ENCODE measurements around the gene MARK4. TPM values are rescaled to one million over a fixed set of nuclear protein-coding genes. Genes with fewer than 3 reads are reported as not detected.
"Not testable (repeated sequence)": the region's sequence is repeated elsewhere in the genome, so short reads cannot be mapped to it uniquely, and the experiment has no call there.

Gene MARK4
- total RNA-seq, 2 donors from 2014 or later = 28.9 to 36.4 TPM

GRCh38 chr19:45306518-45307027 lies 55.5 kb downstream of the MARK4 start:
- Mint-ChIP-seq H3K27me3 (peaks cover 4% of the 10 kb centered on the region), H3K27ac (no peak overlapping the region), H3K4me3 (no peak overlapping the region), H3K4me1 (peaks cover 6% of the 10 kb centered on the region), H3K36me3 (ENCODE audit: low read depth) (no peaks in the 10 kb centered on the region)
- H3K9me3 ChIP-seq (ENCODE audit: control insufficient read depth, low read length, poor library complexity, severe bottlenecking) = no peaks in the 10 kb centered on the region
- ATAC-seq = no peak
- no peak for DNase-seq

GRCh38 chr19:45307361-45307760 lies 56.3 kb downstream of the MARK4 start:
- peaks cover 6% of the 10 kb centered on the region for H3K4me1 Mint-ChIP-seq
- no peaks in the 10 kb centered on the region for H3K36me3 Mint-ChIP-seq (ENCODE audit: low read depth)
- no peak for ATAC-seq
- no peaks in the 10 kb centered on the region for H3K9me3 ChIP-seq (ENCODE audit: control insufficient read depth, low read length, poor library complexity, severe bottlenecking)
- H3K27me3 Mint-ChIP-seq = peaks cover 9% of the 10 kb centered on the region
- H3K27ac Mint-ChIP-seq = no peak overlapping the region
- no peak overlapping the region for H3K4me3 Mint-ChIP-seq
- no peak for DNase-seq

GRCh38 chr19:45309322-45309721 lies 58.3 kb downstream of the MARK4 start:
- not testable (repeated sequence) for H3K4me3 Mint-ChIP-seq; H3K9me3 ChIP-seq (ENCODE audit: control insufficient read depth, low read length, poor library complexity, severe bottlenecking); H3K36me3 Mint-ChIP-seq (ENCODE audit: low read depth); DNase-seq; H3K27ac Mint-ChIP-seq; H3K4me1 Mint-ChIP-seq; ATAC-seq
- peaks cover 17% of the 10 kb centered on the region for H3K27me3 Mint-ChIP-seq

- Mint-ChIP-seq H3K27me3 (peaks cover 32% of the 10 kb centered on the region), H3K36me3 (ENCODE audit: low read depth) (peaks cover 2% of the 10 kb centered on the region), H3K4me1 (peaks cover 2% of the 10 kb centered on the region), H3K27ac (no peak overlapping the region), H3K4me3 (no peak overlapping the region)
- ATAC-seq (no peak), DNase-seq (no peak)
- H3K9me3 ChIP-seq (ENCODE audit: control insufficient read depth, low read length, poor library complexity, severe bottlenecking) = no peaks in the 10 kb centered on the region
Observed at GRCh38 chr19:45311621-45312020, 60.5 kb downstream of the MARK4 start.

- H3K4me3 Mint-ChIP-seq; DNase-seq; ATAC-seq; H3K4me1 Mint-ChIP-seq; H3K36me3 Mint-ChIP-seq (ENCODE audit: low read depth); H3K27ac Mint-ChIP-seq; H3K9me3 ChIP-seq (ENCODE audit: control insufficient read depth, low read length, poor library complexity, severe bottlenecking): not testable (repeated sequence)
- peaks cover 38% of the 10 kb centered on the region for H3K27me3 Mint-ChIP-seq
Observed at GRCh38 chr19:45312285-45312684, 61.2 kb downstream of the MARK4 start.

- Mint-ChIP-seq H3K4me1 (peaks cover 4% of the 10 kb centered on the region), H3K27me3 (peaks cover 55% of the 10 kb centered on the region), H3K4me3 (no peak overlapping the region), H3K36me3 (ENCODE audit: low read depth) (peaks cover 7% of the 10 kb centered on the region), H3K27ac (no peak overlapping the region)
- DNase-seq = no peak
- no peaks in the 10 kb centered on the region for H3K9me3 ChIP-seq (ENCODE audit: control insufficient read depth, low read length, poor library complexity, severe bottlenecking)
- no peak for ATAC-seq
Observed at GRCh38 chr19:45314708-45315245, 63.7 kb downstream of the MARK4 start.

GRCh38 chr19:45315304-45315703 lies 64.2 kb downstream of the MARK4 start:
- Mint-ChIP-seq H3K36me3 (ENCODE audit: low read depth) (peaks cover 7% of the 10 kb centered on the region), H3K27ac (no peak overlapping the region), H3K4me3 (no peak overlapping the region), H3K4me1 (peaks cover 4% of the 10 kb centered on the region), H3K27me3 (peaks cover 55% of the 10 kb centered on the region)
- ATAC-seq (no peak), DNase-seq (no peak)
- H3K9me3 ChIP-seq (ENCODE audit: control insufficient read depth, low read length, poor library complexity, severe bottlenecking) = no peaks in the 10 kb centered on the region

- no peak overlapping the region for H3K27ac Mint-ChIP-seq
- H3K9me3 ChIP-seq (ENCODE audit: control insufficient read depth, low read length, poor library complexity, severe bottlenecking) = no peaks in the 10 kb centered on the region
- no peak for DNase-seq
- ATAC-seq = no peak
- H3K36me3 Mint-ChIP-seq (ENCODE audit: low read depth) = peaks cover 13% of the 10 kb centered on the region
- H3K27me3 Mint-ChIP-seq = peaks cover 51% of the 10 kb centered on the region
- H3K4me3 Mint-ChIP-seq = no peak overlapping the region
- H3K4me1 Mint-ChIP-seq = peaks cover 6% of the 10 kb centered on the region
Observed at GRCh38 chr19:45320997-45321775, 70.1 kb downstream of the MARK4 start.

- H3K4me3 Mint-ChIP-seq = no peak overlapping the region
- peaks cover 10% of the 10 kb centered on the region for H3K36me3 Mint-ChIP-seq (ENCODE audit: low read depth)
- DNase-seq = no peak
- no peak for ATAC-seq
- peaks cover 44% of the 10 kb centered on the region for H3K27me3 Mint-ChIP-seq
- H3K4me1 Mint-ChIP-seq = peaks cover 8% of the 10 kb centered on the region
- no peaks in the 10 kb centered on the region for H3K9me3 ChIP-seq (ENCODE audit: control insufficient read depth, low read length, poor library complexity, severe bottlenecking)
- no peak overlapping the region for H3K27ac Mint-ChIP-seq
Observed at GRCh38 chr19:45321848-45322247, 70.8 kb downstream of the MARK4 start.

- H3K9me3 ChIP-seq (ENCODE audit: control insufficient read depth, low read length, poor library complexity, severe bottlenecking) = no peaks in the 10 kb centered on the region
- ATAC-seq (no peak), DNase-seq (no peak)
- Mint-ChIP-seq H3K4me3 (no peak overlapping the region), H3K27ac (no peak overlapping the region), H3K27me3 (peaks cover 40% of the 10 kb centered on the region), H3K36me3 (ENCODE audit: low read depth) (peaks cover 8% of the 10 kb centered on the region), H3K4me1 (peaks cover 6% of the 10 kb centered on the region)
Observed at GRCh38 chr19:45322311-45322710, 71.2 kb downstream of the MARK4 start.

- no peak for ATAC-seq
- Mint-ChIP-seq H3K4me3 (no peak within 1 kb of the TSS), H3K4me1 (peaks cover 6% of the 10 kb centered on the region), H3K36me3 (ENCODE audit: low read depth) (peaks cover 6% of the 10 kb centered on the region), H3K27me3 (peaks cover 35% of the 10 kb centered on the region), H3K27ac (no peak within 1 kb of the TSS)
- DNase-seq = no peak
- H3K9me3 ChIP-seq (ENCODE audit: control insufficient read depth, low read length, poor library complexity, severe bottlenecking) = no peaks in the 10 kb centered on the region
Observed at GRCh38 chr19:45322744-45323281, 71.7 kb downstream of the MARK4 start, which contains the start of gene CKM. CKM (minus strand) TSS chr19:45322875; CDS start chr19:45319713, 3,162 bp downstream.

GRCh38 chr19:45323671-45324081 lies 72.6 kb downstream of the MARK4 start:
- Mint-ChIP-seq H3K27ac (no peak overlapping the region), H3K36me3 (ENCODE audit: low read depth) (peaks cover 6% of the 10 kb centered on the region), H3K4me3 (no peak overlapping the region), H3K4me1 (peaks cover 6% of the 10 kb centered on the region), H3K27me3 (peaks cover 26% of the 10 kb centered on the region)
- ATAC-seq = no peak
- no peak for DNase-seq
- H3K9me3 ChIP-seq (ENCODE audit: control insufficient read depth, low read length, poor library complexity, severe bottlenecking) = no peaks in the 10 kb centered on the region

- DNase-seq (no peak), ATAC-seq (no peak)
- Mint-ChIP-seq H3K27me3 (peaks cover 23% of the 10 kb centered on the region), H3K36me3 (ENCODE audit: low read depth) (peaks cover 6% of the 10 kb centered on the region), H3K4me1 (peaks cover 6% of the 10 kb centered on the region), H3K27ac (no peak overlapping the region), H3K4me3 (no peak overlapping the region)
- H3K9me3 ChIP-seq (ENCODE audit: control insufficient read depth, low read length, poor library complexity, severe bottlenecking) = no peaks in the 10 kb centered on the region
Observed at GRCh38 chr19:45324349-45324907, 73.4 kb downstream of the MARK4 start.
